Liver (tissue), 3 donors: ENCODE measurements around the gene FTO.

Source experiments
- CTCF ChIP-seq: fragments of 150-350 bp; IDR thresholded peaks from 2 replicates; pipeline ENCODE4 v1.5.1; 2017; ENCODE audit warnings: improper control_type of control experiment, low read depth, low read length; ENCODE audit not compliant: missing input control
- GABPA ChIP-seq, 2 donors: IDR thresholded peaks in 1 of 2; conservative IDR thresholded peaks in 1 of 2; 2 replicates each; pipeline ENCODE4 v1.6.1; 2016; ENCODE audit warnings: antibody characterized with exemption in 2 of 2, mild to moderate bottlenecking in 1 of 2, moderate library complexity in 1 of 2
- MAX ChIP-seq: IDR thresholded peaks from 2 replicates; pipeline ENCODE4 v1.6.1; 2016; ENCODE audit warnings: antibody characterized with exemption
- RAD21 ChIP-seq, 2 donors: IDR thresholded peaks; 2 replicates each; pipeline ENCODE4 v1.6.1; 2016; ENCODE audit warnings: antibody characterized with exemption in 2 of 2, mild to moderate bottlenecking in 2 of 2
- REST ChIP-seq: IDR thresholded peaks from 2 replicates; pipeline ENCODE4 v1.6.1; 2016; ENCODE audit warnings: antibody characterized with exemption, mild to moderate bottlenecking
- TAF1 ChIP-seq: conservative IDR thresholded peaks from 2 replicates; pipeline ENCODE4 v1.6.1; 2016; ENCODE audit warnings: antibody characterized with exemption, mild to moderate bottlenecking
- ZBTB33 ChIP-seq: IDR thresholded peaks from 2 replicates; pipeline ENCODE4 v1.6.1; 2016; ENCODE audit warnings: antibody characterized with exemption
- donor health status: healthy.
- donor health status: healthy.

- TF ChIP-seq MAX, result peak; percentile 12
- peak; percentile 22 to 27 for TF ChIP-seq RAD21 (IDR thresholded peaks at IDR 0.05)
- no peak for TF ChIP-seq CTCF
- no peak for TF ChIP-seq GABPA (IDR thresholded peaks at IDR 0.05 in 1 of 2, conservative IDR thresholded peaks at IDR 0.05 in 1 of 2)
- no peak for TF ChIP-seq ZBTB33
- peak; percentile 70 for TF ChIP-seq REST
- no peak for TF ChIP-seq TAF1
These were observed 58.2 kb downstream of the FTO start for GRCh38 chr16:53761962-53762703.
